Sigmoid colon (tissue), 7 donors: Measurements from ENCODE around the gene KLHL29. TPM values are rescaled to one million over a fixed set of nuclear protein-coding genes. Genes with fewer than 3 reads are reported as not detected.

Experiments
- DNase-seq: peaks from one replicate; pipeline ENCODE4 v3.0.0-alpha.2; 2019
- H3K27ac ChIP-seq, 4 donors: fragments of 200-600 bp; sonication (generic); one replicate each; pipeline ENCODE4 v1.5.1; 2016 to 2019; ENCODE audit warnings: mild to moderate bottlenecking in 1 of 4
- H3K27me3 ChIP-seq, 3 donors: fragments of 200-600 bp; sonication (generic); one replicate each; pipeline ENCODE4 v1.5.1; 2019; ENCODE audit warnings: mild to moderate bottlenecking in 1 of 3
- H3K36me3 ChIP-seq, 4 donors: fragments of 200-600 bp; sonication (generic); one replicate each; pipeline ENCODE4 v1.5.1; 2016 to 2019
- H3K4me1 ChIP-seq, 4 donors: fragments of 200-600 bp; sonication (generic); one replicate each; pipeline ENCODE4 v1.5.1; 2017 to 2019
- H3K4me3 ChIP-seq, 4 donors: fragments of 200-600 bp; sonication (generic); one replicate each; pipeline ENCODE4 v1.5.1; 2017 to 2019; ENCODE audit warnings: mild to moderate bottlenecking in 2 of 4, moderate library complexity in 1 of 4
- H3K9me3 ChIP-seq, 4 donors: fragments of 200-600 bp in 3 of 4; sonication (generic) in 3 of 4; one replicate each; pipeline versions ENCODE4 v1.5.1 to v1.6.1; 2013 to 2019
- CTCF ChIP-seq, 4 experiments: fragments of 450-650 bp in 3 of 4; fragments of 200-600 bp in 1 of 4; IDR thresholded peaks; one replicate each; pipeline ENCODE4 v1.5.1; 2016 to 2019; ENCODE audit warnings: antibody characterized with exemption in 4 of 4, mild to moderate bottlenecking in 3 of 4, moderate library complexity in 2 of 4
- EP300 ChIP-seq, 4 donors: sonication (generic); formaldehyde crosslinking; IDR thresholded peaks; one replicate each; pipeline ENCODE4 v1.6.1; 2017; ENCODE audit warnings: antibody characterized with exemption in 4 of 4
- POLR2A ChIP-seq, 2 donors: fragments of 450-650 bp; IDR thresholded peaks; one replicate each; pipeline ENCODE4 v1.6.1; 2016; ENCODE audit warnings: antibody characterized with exemption in 2 of 2, mild to moderate bottlenecking in 2 of 2, moderate library complexity in 2 of 2
- POLR2AphosphoS5 ChIP-seq, 4 donors: sonication (generic); formaldehyde crosslinking; IDR thresholded peaks; one replicate each; pipeline ENCODE4 v1.6.1; 2017; ENCODE audit warnings: antibody characterized with exemption in 4 of 4
- WGBS, 2 donors: extraction: QIAGEN DNeasy Blood & Tissue Kit; methylation state at CpG; one replicate each; pipeline ENCODE4 v1.1.7; 2013; 5-methylcytosine and 5-hydroxymethylcytosine counted together
- intact Hi-C: fragments of 100-400 bp; cut with DNase I; formaldehyde crosslinking; loops from one replicate; pipeline ENCODE4 v1.15.1; 2023
- polyA plus RNA-seq, 3 donors: library from polyadenylated mRNA; stranded (reverse); fragments of 200-250 nt; gene quantifications; one replicate each; pipeline ENCODE4 v1.2.3, GENCODE V29; 2013
- total RNA-seq, 4 donors: library from RNA; depleted of rRNA; stranded (reverse); fragments of >200 nt; gene quantifications; one replicate each; pipeline ENCODE4 v1.1.0, GENCODE V29; 2016
- donor health status: healthy with polysubstance abuse.
- donor health status: Bipolar disorder and iron deficiency.
- donor health status: healthy.

The KLHL29 gene
- total and polyA plus RNA-seq, 7 donors, result 0.46 to 25.5 (median 6.3) TPM

GRCh38 chr2:23555944-23556343 is 171.0 kb downstream of the KLHL29 start:
- Histone ChIP-seq H3K4me1 (peaks cover 0 to 44% (median 23%) of the 10 kb centered on the region in 4 donors), H3K27me3 (no peaks in the 10 kb centered on the region)
- TF ChIP-seq CTCF (IDR thresholded peaks at IDR 0.05) (no peak), POLR2AphosphoS5 (IDR thresholded peaks at IDR 0.05) (no peak), POLR2A (IDR thresholded peaks at IDR 0.05) (no peak), EP300 (IDR thresholded peaks at IDR 0.05) (no peak)

GRCh38 chr2:23556929-23557328 is 171.9 kb downstream of the KLHL29 start:
- no peak for DNase-seq
- TF ChIP-seq POLR2A (IDR thresholded peaks at IDR 0.05) (no peak), EP300 (IDR thresholded peaks at IDR 0.05) (no peak), CTCF (IDR thresholded peaks at IDR 0.05) (no peak), POLR2AphosphoS5 (IDR thresholded peaks at IDR 0.05) (no peak)
- Histone ChIP-seq H3K9me3 (no peaks in the 10 kb centered on the region), H3K36me3 (no peaks in the 10 kb centered on the region), H3K27ac (peak overlapping the region in 3 of 4 donors; percentile 27 to 54 (median 49)), H3K4me1 (peaks cover 0 to 43% (median 28%) of the 10 kb centered on the region in 4 donors), H3K27me3 (no peaks in the 10 kb centered on the region), H3K4me3 (no peak overlapping the region)
- 61 to 78% methylated on average over 9 of the region's 9 CpGs for WGBS, 2 donors
- intact Hi-C loops, result no loop called here

More at GRCh38 chr2:23555944-23556343, 171.0 kb downstream of the KLHL29 start:
- no peak for DNase-seq
- no peaks in the 10 kb centered on the region for H3K9me3 ChIP-seq
- 89 to 91% methylated on average over 11 of the region's 11 CpGs for WGBS, 2 donors
- peak overlapping the region in 3 of 4 donors; percentile 27 to 54 (median 49) for H3K27ac ChIP-seq
- H3K36me3 ChIP-seq, result no peaks in the 10 kb centered on the region
- no peak overlapping the region for H3K4me3 ChIP-seq
- intact Hi-C loops, result no loop called here

DNA sequence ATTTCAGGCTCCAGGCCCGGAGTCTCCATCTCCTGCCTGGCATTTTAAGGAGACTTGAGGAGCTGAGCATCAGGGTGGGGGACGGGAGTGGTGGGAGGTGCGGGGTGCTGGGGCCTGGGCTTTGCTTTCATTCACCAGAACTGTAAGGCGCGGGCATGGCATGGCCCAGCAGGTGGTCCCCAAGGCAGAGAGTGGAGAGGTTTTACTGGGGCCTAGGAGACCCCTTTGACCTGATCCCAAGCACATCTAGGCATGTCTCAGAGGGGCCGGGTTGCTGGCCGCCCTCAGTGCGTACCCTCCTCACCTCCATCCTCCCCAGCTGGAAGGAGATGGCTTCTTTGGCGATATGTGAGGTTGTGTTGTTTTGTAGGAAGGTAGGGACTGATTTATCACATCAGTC is 172.5 kb downstream of the KLHL29 start:
- Histone ChIP-seq H3K27ac (peak overlapping the region in 2 of 4 donors; percentile 49 to 54), H3K9me3 (no peaks in the 10 kb centered on the region), H3K36me3 (peaks cover 0 to 5% (median 0%) of the 10 kb centered on the region in 4 donors), H3K27me3 (no peaks in the 10 kb centered on the region), H3K4me3 (no peak overlapping the region), H3K4me1 (peaks cover 0 to 40% (median 30%) of the 10 kb centered on the region in 4 donors)
- TF ChIP-seq POLR2AphosphoS5 (IDR thresholded peaks at IDR 0.05), result no peak
- no peak for TF ChIP-seq POLR2A (IDR thresholded peaks at IDR 0.05)
- TF ChIP-seq EP300 (IDR thresholded peaks at IDR 0.05), result no peak
- no peak for TF ChIP-seq CTCF (IDR thresholded peaks at IDR 0.05)
- WGBS, 2 donors, result 87 to 91% methylated on average over 9 of the region's 9 CpGs
- intact Hi-C loops, result no loop called here
- DNase-seq, result no peak

- WGBS, 2 donors, result 87 to 91% methylated on average over 20 of the region's 20 CpGs
Observed at GRCh38 chr2:23559561-23560239, 174.7 kb downstream of the KLHL29 start.

More at GRCh38 chr2:23559561-23560239, 174.7 kb downstream of the KLHL29 start:
- no peak for DNase-seq
- H3K9me3 ChIP-seq, result no peaks in the 10 kb centered on the region
- H3K27ac ChIP-seq, result no peak overlapping the region
- intact Hi-C loops, result no loop called here
- H3K36me3 ChIP-seq, result peaks cover 0 to 9% (median 0%) of the 10 kb centered on the region in 4 donors
- no peaks in the 10 kb centered on the region for H3K27me3 ChIP-seq
- no peak overlapping the region for H3K4me3 ChIP-seq
- H3K4me1 ChIP-seq, result peaks cover 0 to 53% (median 40%) of the 10 kb centered on the region in 4 donors
- TF ChIP-seq CTCF (IDR thresholded peaks at IDR 0.05) (no peak), EP300 (IDR thresholded peaks at IDR 0.05) (no peak), POLR2A (IDR thresholded peaks at IDR 0.05) (no peak)
